ENCODE data around the gene MESP1. TPM values are rescaled to one million over a fixed set of nuclear protein-coding genes. Genes with fewer than 3 reads are reported as not detected.

The MESP1 gene
- total RNA-seq, 4 donors from 2014 or later = 0.15 to 2.0 (median 0.60) TPM

DNA sequence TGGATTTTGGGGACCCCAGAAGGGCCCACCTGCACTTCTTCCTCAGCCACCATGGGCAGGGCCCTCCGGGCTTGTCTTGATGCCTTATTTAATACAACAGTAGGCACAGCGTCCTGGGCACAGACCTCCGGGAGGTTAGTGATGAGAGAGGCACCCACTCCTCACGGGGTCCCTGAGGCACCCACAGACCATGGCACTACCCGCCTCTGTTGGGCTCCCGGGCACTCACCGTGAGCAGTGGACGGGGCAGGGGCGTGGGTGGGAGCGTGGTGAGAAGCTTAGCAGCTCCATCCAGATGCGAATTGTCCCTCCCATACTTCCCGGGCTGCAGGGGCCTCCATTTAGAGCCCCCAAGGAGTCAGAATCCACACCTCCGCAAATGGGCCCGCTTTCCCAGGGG is 24.8 kb upstream of the MESP1 start:
- H3K36me3 ChIP-seq = no peaks in the 10 kb centered on the region
- no peak for ATAC-seq
- H3K4me1 ChIP-seq = peaks cover 0 to 16% (median 9%) of the 10 kb centered on the region in 3 donors
- no peak for TF ChIP-seq POLR2AphosphoS5 (IDR thresholded peaks at IDR 0.05)
- TF ChIP-seq POLR2A (IDR thresholded peaks at IDR 0.05) = no peak
- TF ChIP-seq, protein P1, sequence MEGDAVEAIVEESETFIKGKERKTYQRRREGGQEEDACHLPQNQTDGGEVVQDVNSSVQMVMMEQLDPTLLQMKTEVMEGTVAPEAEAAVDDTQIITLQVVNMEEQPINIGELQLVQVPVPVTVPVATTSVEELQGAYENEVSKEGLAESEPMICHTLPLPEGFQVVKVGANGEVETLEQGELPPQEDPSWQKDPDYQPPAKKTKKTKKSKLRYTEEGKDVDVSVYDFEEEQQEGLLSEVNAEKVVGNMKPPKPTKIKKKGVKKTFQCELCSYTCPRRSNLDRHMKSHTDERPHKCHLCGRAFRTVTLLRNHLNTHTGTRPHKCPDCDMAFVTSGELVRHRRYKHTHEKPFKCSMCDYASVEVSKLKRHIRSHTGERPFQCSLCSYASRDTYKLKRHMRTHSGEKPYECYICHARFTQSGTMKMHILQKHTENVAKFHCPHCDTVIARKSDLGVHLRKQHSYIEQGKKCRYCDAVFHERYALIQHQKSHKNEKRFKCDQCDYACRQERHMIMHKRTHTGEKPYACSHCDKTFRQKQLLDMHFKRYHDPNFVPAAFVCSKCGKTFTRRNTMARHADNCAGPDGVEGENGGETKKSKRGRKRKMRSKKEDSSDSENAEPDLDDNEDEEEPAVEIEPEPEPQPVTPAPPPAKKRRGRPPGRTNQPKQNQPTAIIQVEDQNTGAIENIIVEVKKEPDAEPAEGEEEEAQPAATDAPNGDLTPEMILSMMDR (IDR thresholded peaks at IDR 0.05) = no peak
- TF ChIP-seq EP300 (IDR thresholded peaks at IDR 0.05) = no peak
- H3K27ac ChIP-seq = peak overlapping the region in 1 of 4 donors; percentile 72
- no peaks in the 10 kb centered on the region for H3K9me3 ChIP-seq
- 68% methylated on average over 8 of the region's 14 CpGs; no CpG with 5 or more reads in 1 of the 2 donors for WGBS, 2 donors (ENCODE audit: low coverage in 1 of 2)
- no peaks in the 10 kb centered on the region for H3K27me3 ChIP-seq
- peak overlapping the region in 1 of 2 donors; percentile 51 for H3K4me3 ChIP-seq

DNA sequence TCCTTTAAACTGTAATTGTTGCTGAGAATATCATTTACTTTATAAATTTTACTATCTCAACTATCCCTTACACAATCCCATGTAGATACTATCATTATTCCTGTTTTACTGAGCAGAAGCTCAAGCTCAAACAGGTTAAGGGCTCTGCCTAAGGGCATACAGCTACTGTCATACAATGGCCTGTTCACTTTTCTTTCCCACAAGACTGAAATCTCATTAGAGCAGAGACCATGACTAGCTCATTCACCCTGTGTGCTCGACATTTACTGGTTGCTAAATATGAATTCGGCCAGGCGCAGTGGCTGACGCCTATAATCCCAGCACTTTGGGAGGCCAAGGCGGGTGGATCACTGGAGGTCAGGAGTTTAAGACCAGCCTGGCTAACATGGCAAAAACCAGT is 23.4 kb upstream of the MESP1 start:
- Histone ChIP-seq H3K27me3 (no peaks in the 10 kb centered on the region), H3K4me1 (peaks cover 0 to 16% (median 9%) of the 10 kb centered on the region in 3 donors), H3K9me3 (no peaks in the 10 kb centered on the region), H3K4me3 (no peak overlapping the region), H3K27ac (no peak overlapping the region), H3K36me3 (no peaks in the 10 kb centered on the region)
- ATAC-seq = no peak
- 86 to 100% methylated on average over 4 of the region's 5 CpGs for WGBS, 2 donors (ENCODE audit: low coverage in 1 of 2)
- TF ChIP-seq POLR2A (IDR thresholded peaks at IDR 0.05) (no peak), EP300 (IDR thresholded peaks at IDR 0.05) (no peak), POLR2AphosphoS5 (IDR thresholded peaks at IDR 0.05) (no peak)
- TF ChIP-seq, protein P1 (IDR thresholded peaks at IDR 0.05) = no peak

DNA sequence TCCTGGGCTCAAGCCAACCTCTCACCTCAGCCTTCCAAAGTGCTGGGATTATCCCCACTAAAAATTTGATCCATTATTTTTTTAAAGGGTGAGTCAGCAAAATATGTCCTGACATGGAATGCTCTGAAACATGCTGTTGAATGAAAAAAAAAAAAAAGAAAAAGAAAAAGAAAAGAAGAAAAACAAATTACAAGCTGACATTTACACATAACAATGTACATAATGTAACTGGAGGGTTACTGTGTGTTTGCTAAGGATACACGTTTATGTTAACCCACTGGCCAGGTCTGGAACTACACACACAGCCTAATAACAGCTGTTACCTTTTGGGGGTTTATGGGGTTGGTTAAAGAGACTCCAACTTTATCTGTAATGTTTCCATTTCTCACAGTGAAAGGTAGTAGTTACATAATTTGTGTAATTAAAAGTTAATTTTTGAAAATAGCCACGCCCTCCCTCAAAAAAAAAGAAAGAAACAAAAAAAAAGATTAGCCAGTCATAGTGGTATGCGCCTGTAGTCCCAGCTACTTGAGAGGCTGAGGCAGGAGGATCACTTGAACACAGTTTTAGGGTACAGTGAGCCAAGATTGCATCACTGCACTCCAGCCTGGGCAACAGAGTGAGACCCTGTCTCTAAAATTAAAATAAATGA is 22.0 kb upstream of the MESP1 start:
- TF ChIP-seq EP300 (IDR thresholded peaks at IDR 0.05) = no peak
- TF ChIP-seq, protein P1 (IDR thresholded peaks at IDR 0.05) = no peak
- H3K27me3 ChIP-seq = no peaks in the 10 kb centered on the region
- H3K36me3 ChIP-seq = no peaks in the 10 kb centered on the region
- no peak overlapping the region for H3K27ac ChIP-seq
- H3K4me1 ChIP-seq = peaks cover 0 to 16% (median 9%) of the 10 kb centered on the region in 3 donors
- no peak overlapping the region for H3K4me3 ChIP-seq
- no peaks in the 10 kb centered on the region for H3K9me3 ChIP-seq
- WGBS, 2 donors (ENCODE audit: low coverage in 1 of 2) = 0 to 68% methylated on average over 1 to 3 of the region's 3 CpGs
- ATAC-seq = no peak

DNA sequence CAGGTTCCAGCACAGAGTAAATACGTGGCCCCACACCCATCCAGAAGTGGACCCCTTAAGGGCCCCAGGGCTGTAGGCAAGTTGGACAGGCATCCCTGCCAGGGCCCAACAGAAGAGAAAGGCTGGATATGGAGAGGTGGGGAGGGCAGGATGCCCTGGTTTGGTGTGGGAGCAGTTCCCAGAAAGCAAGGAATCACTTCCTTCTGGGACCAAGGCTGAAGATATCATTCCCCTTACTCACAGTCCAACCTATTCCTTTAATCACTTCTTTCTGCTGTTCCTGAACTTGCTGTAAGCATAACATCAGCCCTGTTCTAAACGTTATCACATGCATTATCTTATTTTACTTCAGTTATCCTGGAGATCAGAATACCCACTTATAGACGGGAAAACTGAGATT is 19.0 kb upstream of the MESP1 start:
- H3K4me1 ChIP-seq = no peaks in the 10 kb centered on the region

More for the DNA sequence above, 19.0 kb upstream of the MESP1 start:
- no peaks in the 10 kb centered on the region for H3K36me3 ChIP-seq
- no peaks in the 10 kb centered on the region for H3K9me3 ChIP-seq
- no peak overlapping the region for H3K4me3 ChIP-seq
- H3K27ac ChIP-seq = no peak overlapping the region
- no peaks in the 10 kb centered on the region for H3K27me3 ChIP-seq
- WGBS, 2 donors (ENCODE audit: low coverage in 1 of 2) = 75 to 80% methylated on average over 2 to 3 of the region's 3 CpGs
- TF ChIP-seq POLR2A (IDR thresholded peaks at IDR 0.05) (no peak), POLR2AphosphoS5 (IDR thresholded peaks at IDR 0.05) (no peak), EP300 (IDR thresholded peaks at IDR 0.05) (no peak)
- TF ChIP-seq, protein P1 (IDR thresholded peaks at IDR 0.05) = no peak
- ATAC-seq = no peak
